ENCODE results near the gene AMIGO1.

AMIGO1 gene

GRCh38 chr1:109532365-109533136 is 23.0 kb upstream of the AMIGO1 start:
- peak; percentile 87 to 92 for DNase-seq

GRCh38 chr1:109531826-109532364 is 22.4 kb upstream of the AMIGO1 start:
- DNase-seq, result no peak

- no peak for DNase-seq
These were observed 21.9 kb upstream of the AMIGO1 start for GRCh38 chr1:109531380-109531779.

- DNase-seq, result no peak
These were observed 21.0 kb upstream of the AMIGO1 start for GRCh38 chr1:109530457-109531087.

GRCh38 chr1:109529881-109530456 is 20.4 kb upstream of the AMIGO1 start:
- no peak for DNase-seq

GRCh38 chr1:109528712-109529111 is 19.2 kb upstream of the AMIGO1 start:
- no peak for DNase-seq

DNA sequence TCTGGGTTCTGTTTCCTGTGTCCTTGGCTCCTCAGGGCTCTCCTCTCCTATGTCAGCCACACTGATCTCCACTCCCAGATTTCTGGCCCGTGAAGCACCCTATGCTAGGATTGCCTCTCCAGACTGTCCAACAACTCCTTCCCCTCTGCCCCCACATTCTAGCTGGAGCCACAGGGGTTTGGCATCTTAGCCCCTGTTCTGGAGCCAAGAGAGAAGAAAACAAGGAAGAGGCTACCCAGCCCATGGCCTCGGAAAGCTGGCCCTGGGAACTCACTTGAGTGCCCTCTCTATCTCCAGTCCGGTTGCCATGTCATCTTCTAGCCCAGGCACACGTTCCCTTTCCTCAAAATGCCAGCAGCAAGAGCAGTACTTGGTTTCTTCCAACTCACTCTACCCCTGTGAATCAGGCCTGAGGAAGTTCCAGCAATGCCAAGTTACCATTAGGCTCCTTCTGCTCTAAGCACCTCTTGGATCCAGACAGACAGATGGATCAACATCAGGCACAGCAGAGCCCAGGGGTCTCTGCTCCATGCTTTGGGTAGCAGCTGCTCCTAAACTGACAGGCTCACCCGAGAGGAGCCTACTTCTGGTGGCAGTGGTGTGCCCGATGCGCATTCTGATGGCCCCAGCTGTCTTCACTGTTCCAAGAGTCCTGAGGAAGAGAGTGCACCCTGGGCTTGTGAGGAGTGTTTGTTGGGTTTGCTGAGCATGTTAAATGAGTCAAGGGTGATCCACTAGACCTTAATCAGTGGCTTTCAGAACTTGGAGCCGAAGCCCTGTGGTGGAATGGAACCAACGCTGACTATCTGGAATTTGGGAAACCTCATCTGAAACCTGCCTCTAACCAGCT is 18.5 kb upstream of the AMIGO1 start:
- no peak for DNase-seq

- DNase-seq, result no peak
These were observed 17.7 kb upstream of the AMIGO1 start for GRCh38 chr1:109527098-109527811.

DNA sequence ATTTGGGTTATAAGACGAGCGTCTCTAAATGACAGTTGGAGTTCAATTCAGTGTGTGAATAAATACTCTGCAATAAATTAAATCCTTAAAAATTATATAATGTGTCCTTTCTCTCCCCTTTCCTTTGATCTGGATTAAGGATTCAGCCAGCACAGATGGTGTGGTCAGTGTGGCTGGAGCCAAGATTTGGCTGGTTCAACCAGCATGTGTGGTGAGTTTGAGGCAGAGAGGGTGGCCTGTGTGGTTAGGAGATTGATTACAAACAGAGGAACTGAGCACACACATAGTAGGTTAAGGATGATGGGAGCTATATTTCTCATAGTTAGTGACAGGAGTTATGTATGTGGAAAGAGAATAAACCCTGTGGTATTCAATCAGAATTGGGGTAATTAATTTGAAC is 14.2 kb upstream of the AMIGO1 start:
- no peak for DNase-seq

- no peak for DNase-seq
These were observed 12.5 kb upstream of the AMIGO1 start for GRCh38 chr1:109522026-109522425.

DNA sequence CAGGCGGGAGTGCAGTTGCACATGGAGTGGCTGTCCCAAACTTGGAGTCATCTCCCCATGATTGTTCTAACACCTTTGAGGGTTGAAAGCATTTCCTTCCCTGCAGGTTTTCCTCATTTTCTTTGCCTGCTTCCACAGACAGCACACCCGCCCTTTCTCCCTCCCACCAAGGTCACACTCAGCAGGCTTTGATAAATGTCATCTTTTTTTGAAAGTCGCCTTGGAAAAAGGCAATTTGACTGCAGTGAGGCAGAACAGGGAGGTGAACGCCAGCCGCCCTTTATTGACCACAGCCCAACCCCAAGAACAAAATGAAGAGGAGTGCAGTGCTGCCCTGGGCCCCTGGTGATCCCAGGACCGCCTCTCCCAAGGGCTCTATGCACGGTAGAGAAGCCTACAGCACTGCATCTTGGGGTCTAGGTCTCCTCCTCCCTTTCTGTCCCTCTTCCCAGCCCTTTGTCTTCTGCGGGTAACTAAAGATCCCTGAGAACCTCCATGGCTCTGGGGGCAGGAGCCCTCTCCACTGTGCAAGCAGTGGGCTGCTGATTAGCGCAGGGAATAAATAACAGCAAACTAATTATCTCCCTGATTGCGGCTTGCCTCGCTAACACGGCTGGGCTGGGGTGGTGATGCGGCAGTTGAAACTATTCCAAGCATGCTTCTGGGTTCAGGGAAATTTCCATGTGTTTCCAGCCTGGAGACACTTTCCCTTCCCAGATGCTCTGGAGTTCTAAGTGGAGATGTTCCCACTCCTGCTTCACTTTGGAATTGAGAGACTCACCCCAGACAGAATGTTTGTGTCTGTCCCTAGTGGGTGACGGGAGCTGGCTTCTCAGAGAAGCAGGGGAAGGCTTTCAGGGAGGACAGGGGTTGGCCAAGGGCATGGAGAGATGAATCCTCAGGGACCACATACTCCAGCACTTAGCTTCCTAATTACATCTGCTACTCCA is 11.8 kb upstream of the AMIGO1 start:
- no peak for DNase-seq

- DNase-seq, result no peak
These were observed 7.8 kb upstream of the AMIGO1 start for GRCh38 chr1:109517337-109517736.

GRCh38 chr1:109516872-109517271 is 7.3 kb upstream of the AMIGO1 start:
- DNase-seq, result no peak

GRCh38 chr1:109514846-109515245 is 5.3 kb upstream of the AMIGO1 start:
- DNase-seq, result no peak

GRCh38 chr1:109513110-109513710 is 3.7 kb upstream of the AMIGO1 start:
- no peak for DNase-seq

DNA sequence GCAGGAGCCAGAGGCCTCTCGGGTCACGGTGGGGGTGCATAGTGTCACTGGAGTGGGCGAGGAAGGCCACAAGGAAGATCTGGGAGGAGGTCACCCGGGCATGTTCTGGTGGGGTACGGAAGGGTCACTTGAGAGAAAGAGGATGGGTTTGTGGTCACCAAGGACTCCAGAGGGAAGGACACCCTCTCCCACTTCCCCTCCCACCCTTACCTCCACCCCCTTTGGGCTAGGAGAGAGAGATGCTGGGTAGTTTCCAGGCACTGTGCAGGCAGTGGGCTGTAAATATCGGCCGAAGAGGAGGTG is 703 bp downstream of the AMIGO1 start:
- DNase-seq, result no peak

DNA sequence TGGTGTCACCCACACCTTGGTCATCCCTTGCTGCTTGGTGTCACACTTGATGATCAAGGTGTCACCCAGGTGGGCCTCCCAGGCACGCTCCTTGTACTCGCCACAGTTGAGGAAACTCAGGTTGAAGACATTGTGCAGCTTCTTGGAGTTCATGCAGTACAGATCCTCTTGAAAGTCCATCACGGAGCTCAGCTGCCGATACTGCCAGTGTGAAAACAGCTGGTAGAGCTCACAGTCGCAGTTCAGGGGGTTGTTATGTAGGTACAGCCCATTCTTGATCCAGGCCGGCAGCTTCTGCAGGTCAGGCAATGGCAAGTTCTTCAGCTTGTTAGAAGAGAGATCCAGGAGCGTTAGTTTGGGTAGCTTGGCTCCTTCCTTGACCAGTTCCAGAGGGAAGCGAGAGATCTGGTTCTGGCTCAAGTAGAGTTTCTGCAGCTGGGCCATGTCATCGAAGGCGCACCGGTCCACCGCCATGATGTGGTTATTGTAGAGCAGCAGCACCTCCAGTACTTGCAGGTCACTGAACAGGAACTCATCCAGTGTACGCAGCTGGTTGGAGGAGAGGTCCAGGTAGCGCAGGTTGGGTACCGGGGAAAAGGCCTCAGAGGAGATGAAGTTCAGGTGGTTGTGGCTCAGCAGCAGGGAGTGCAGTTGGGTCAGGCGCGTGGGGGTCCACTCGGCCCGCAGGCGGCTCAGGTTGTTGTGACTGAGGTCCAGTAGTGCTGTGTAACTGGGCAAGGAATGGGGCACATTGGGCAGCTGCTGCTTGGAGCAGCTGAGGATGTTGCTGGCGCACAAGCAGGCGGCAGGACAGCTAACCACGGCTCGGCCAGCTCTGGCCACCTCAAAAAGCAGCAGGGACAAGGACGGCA is 1.3 kb downstream of the AMIGO1 start:
- no peak for DNase-seq

DNA sequence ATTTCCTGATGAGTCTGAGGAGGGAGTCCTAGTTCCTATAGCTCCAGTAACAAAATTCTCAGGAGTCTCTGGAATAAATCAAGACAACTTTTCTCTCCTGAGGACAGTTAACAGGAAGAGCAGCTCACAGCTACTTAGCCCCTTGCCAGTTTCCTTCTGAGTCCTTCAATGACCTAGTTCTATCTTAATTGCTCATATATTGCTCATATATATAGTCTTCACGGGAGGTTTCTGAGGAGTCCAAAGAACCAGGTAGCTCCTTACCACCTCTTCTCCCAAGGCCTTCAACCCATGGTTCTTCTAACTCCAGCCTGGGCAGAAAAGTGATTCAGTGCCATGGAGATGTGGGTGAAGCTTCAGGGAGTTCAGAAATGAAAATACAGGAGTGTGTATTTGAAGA is 4.6 kb downstream of the AMIGO1 start:
- DNase-seq, result no peak

DNA sequence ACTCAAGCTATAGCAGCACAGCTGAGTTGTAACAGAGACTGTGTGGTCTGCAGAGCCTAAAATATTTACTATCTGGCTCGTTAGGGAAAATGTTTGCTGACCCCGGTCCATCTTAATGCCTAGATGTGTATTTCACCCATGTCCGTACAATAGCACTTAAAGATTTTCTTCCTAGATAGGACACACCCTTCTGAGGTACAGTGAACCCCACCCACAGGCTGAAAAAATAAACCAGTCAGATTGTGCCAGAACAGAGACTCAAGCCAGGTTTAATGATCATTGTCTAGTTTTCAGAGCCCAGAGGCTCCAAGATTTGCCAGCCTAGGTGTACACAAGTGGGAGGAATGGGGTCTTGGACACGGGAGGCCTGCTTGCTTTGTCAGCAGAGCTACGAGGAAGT is 5.6 kb downstream of the AMIGO1 start:
- DNase-seq, result no peak

GRCh38 chr1:109502364-109502851 is 7.1 kb downstream of the AMIGO1 start:
- DNase-seq, result peak; percentile 47 to 53

Measured in activated CD4-positive, alpha-beta T cell treated with anti-CD3 and anti-CD28 coated beads for 4 hours (primary cell).